22Rv1 (cell line): ENCODE data around the gene CHRNB1.

ENCODE experiments used
- H3K27ac ChIP-seq: fragments of 450-650 bp; 2 replicates; pipeline ENCODE4 v1.5.1; 2017
- CTCF ChIP-seq: fragments of 450-650 bp; IDR thresholded peaks from 2 replicates; pipeline ENCODE4 v1.5.1; 2017; ENCODE audit warnings: mild to moderate bottlenecking
- ZFX ChIP-seq: fragments of 450-650 bp; IDR thresholded peaks from 2 replicates; pipeline ENCODE4 v1.6.1; 2017; ENCODE audit warnings: antibody characterized with exemption, borderline replicate concordance

The CHRNB1 gene

GRCh38 chr17:7404737-7405349, 40.0 kb upstream of the CHRNB1 start:
- peak overlapping the region; percentile 87 for H3K27ac ChIP-seq
- no peak for TF ChIP-seq CTCF
- no peak for TF ChIP-seq ZFX

GRCh38 chr17:7405350-7406234, 39.3 kb upstream of the CHRNB1 start:
- H3K27ac ChIP-seq = peak overlapping the region; percentile 87
- TF ChIP-seq CTCF = no peak
- TF ChIP-seq ZFX = no peak

- TF ChIP-seq ZFX (no peak), CTCF (no peak)
- peak overlapping the region; percentile 87 for H3K27ac ChIP-seq
Measured at GRCh38 chr17:7406235-7406825, 38.5 kb upstream of the CHRNB1 start.

- no peak overlapping the region for H3K27ac ChIP-seq
- TF ChIP-seq CTCF = no peak
Measured at GRCh38 chr17:7407082-7407481, 37.8 kb upstream of the CHRNB1 start.

- H3K27ac ChIP-seq = no peak within 1 kb of the TSS
- TF ChIP-seq ZFX = no peak
- TF ChIP-seq CTCF = no peak
Measured at GRCh38 chr17:7407485-7408251, 37.2 kb upstream of the CHRNB1 start, which contains the start of gene NLGN2. NLGN2 (plus strand) TSS chr17:7407845; CDS start chr17:7408256, 411 bp downstream.

- no peak overlapping the region for H3K27ac ChIP-seq
- TF ChIP-seq CTCF (no peak), ZFX (no peak)
Measured at GRCh38 chr17:7408252-7408727, 36.6 kb upstream of the CHRNB1 start.
